GM12878 (cell line): ENCODE data around the gene PTMA. TPM values are rescaled to one million over a fixed set of nuclear protein-coding genes. Genes with fewer than 3 reads are reported as not detected.

Source experiments
- ATAC-seq: fragments of 200-7000 bp; cut with Tn5 transposase; 3 replicates; pipeline ENCODE4 v1.9.1; 2020; ENCODE audit warnings: mild to moderate bottlenecking, moderate library complexity
- BruUV-seq: library from RNA; stranded (reverse); fragments of 400-500 nt; replicated peaks from 2 replicates; lab custom pipeline; 2021; lab: Mats Ljungman, UMichigan
- CTCF ChIA-PET: fragments of 300-600 bp; sonication (Branson Sonifier 250); formaldehyde crosslinking; extraction: SDS; loops from one replicate; lab custom pipeline; 2021; ENCODE audit warnings: inconsistent platforms; lab: Yijun Ruan, JAX
- POLR2A ChIA-PET: fragments of 350-600 bp; formaldehyde crosslinking; extraction: SDS; loops from one replicate; lab custom pipeline; 2021; ENCODE audit warnings: inconsistent platforms; lab: Charles Lee
- RAD21 ChIA-PET: fragments of 300-600 bp; sonication (Branson Sonifier 250); formaldehyde crosslinking; loops from one replicate; lab custom pipeline; 2023; ENCODE audit warnings: antibody characterized with exemption; ENCODE audit not compliant: unreplicated experiment; lab: Charles Lee
- SMC1A ChIA-PET: fragments of 300-600 bp; sonication (Branson Sonifier 250); formaldehyde crosslinking; loops from one replicate; lab custom pipeline; 2023; ENCODE audit not compliant: unreplicated experiment, uncharacterized antibody; lab: Charles Lee
- DNase-seq: peaks from one replicate; pipeline ENCODE4 v3.0.0-alpha.2; 2011; ENCODE audit warnings: low read depth, low spot score
- FAIRE-seq: peaks from 3 replicates; lab custom pipeline; 2011; peaks lifted over from hg19 to GRCh38; lab: Jason Lieb, UNC
- H2AFZ ChIP-seq: 2 replicates; pipeline ENCODE4 v1.6.0; 2011; ENCODE audit warnings: low read depth, low read length, control low read depth; ENCODE audit not compliant: control insufficient read depth
- H3K27ac ChIP-seq: 2 replicates; pipeline ENCODE4 v1.5.1; 2011; ENCODE audit warnings: control low read depth; ENCODE audit not compliant: control insufficient read depth, insufficient read depth
- H3K27me3 ChIP-seq, 2 experiments: replicated peaks in 1 of 2; 2 replicates each; pipeline versions ENCODE4 v1.6.0 to v1.6.1; 2011; ENCODE audit warnings: low read length in 1 of 2; ENCODE audit not compliant: control insufficient read depth in 2 of 2, insufficient read depth in 2 of 2
- H3K36me3 ChIP-seq, 2 experiments: 2 replicates each; pipeline ENCODE4 v1.5.1; 2011; ENCODE audit warnings: low read length in 1 of 2; ENCODE audit not compliant: control insufficient read depth in 2 of 2, insufficient read depth in 2 of 2
- H3K4me1 ChIP-seq: 2 replicates; pipeline ENCODE4 v1.6.1; 2011; ENCODE audit warnings: mild to moderate bottlenecking, low read length, moderate library complexity, mixed read lengths; ENCODE audit not compliant: control insufficient read depth, insufficient read depth
- H3K4me2 ChIP-seq: 2 replicates; pipeline ENCODE4 v1.6.0; 2011; ENCODE audit warnings: control low read depth; ENCODE audit not compliant: control insufficient read depth, insufficient read depth
- H3K4me3 ChIP-seq: fragments of 200-600 bp; sonication (generic); 2 replicates; pipeline ENCODE4 v1.5.1; 2016
- H3K79me2 ChIP-seq: 2 replicates; pipeline ENCODE4 v1.6.0; 2011; ENCODE audit warnings: low read length; ENCODE audit not compliant: control insufficient read depth, insufficient read depth
- H3K9ac ChIP-seq: 2 replicates; pipeline ENCODE4 v1.8.0; 2011; ENCODE audit warnings: low read length, control low read depth, mixed read lengths; ENCODE audit not compliant: control insufficient read depth, insufficient read depth
- H3K9me3 ChIP-seq: replicated peaks from 3 replicates; pipeline ENCODE4 v1.5.1; 2011; ENCODE audit warnings: mild to moderate bottlenecking, low read length; ENCODE audit not compliant: control insufficient read depth, insufficient read depth
- H4K20me1 ChIP-seq: 2 replicates; pipeline ENCODE4 v1.6.0; 2011; ENCODE audit not compliant: control insufficient read depth, insufficient read depth
- BACH1 ChIP-seq: fragments of 450-650 bp; IDR thresholded peaks from 2 replicates; pipeline ENCODE4 v1.6.1; 2017; ENCODE audit warnings: mild to moderate bottlenecking, borderline replicate concordance
- NKRF ChIP-seq: fragments of 450-650 bp; conservative IDR thresholded peaks from 2 replicates; pipeline ENCODE4 v1.6.1; 2017; ENCODE audit warnings: mild to moderate bottlenecking, moderate library complexity
- RCOR1 ChIP-seq: conservative IDR thresholded peaks from 2 replicates; pipeline ENCODE4 v1.6.1; 2012; ENCODE audit warnings: low read depth, low read length, improper control_type of control experiment
- RFX5 ChIP-seq: IDR thresholded peaks from 2 replicates; pipeline ENCODE4 v1.6.1; 2011; ENCODE audit warnings: low read depth, low read length, improper control_type of control experiment
- YBX1 ChIP-seq: fragments of 450-650 bp; IDR thresholded peaks from 2 replicates; pipeline ENCODE4 v1.6.1; 2016; ENCODE audit warnings: antibody characterized with exemption
- WGBS: methylation state at CpG from one replicate; pipeline ENCODE4 v1.1.6; 2016; ENCODE audit warnings: low lambda C conversion rate; ENCODE audit not compliant: insufficient replicate concordance, insufficient coverage; ENCODE audit errors: missing lambda C conversion rate; 5-methylcytosine and 5-hydroxymethylcytosine counted together
- in situ Hi-C: fragments of 300-500 bp; cut with MboI; formaldehyde crosslinking; loops from 9 replicates; pipeline ENCODE4 v1.14.3; 2018; ENCODE audit warnings: mixed read lengths
- intact Hi-C: fragments of 100-400 bp; cut with micrococcal nuclease; formaldehyde crosslinking; loops from one replicate; pipeline ENCODE4 v1.14.2; 2022; ENCODE audit not compliant: unreplicated experiment
- polyA plus RNA-seq, 11 experiments: library from polyadenylated mRNA; depleted of rRNA in 4 of 11; unstranded in 6 of 11; stranded (reverse) in 5 of 11; fragments of >200 nt; fragmentation: Nextera tagmentation in 4 of 11; fragmentation: Illumina TruSeq in 1 of 11; extraction: Ambion mirVana in 4 of 11; extraction: Trizol in 1 of 11; gene quantifications; 1 replicate in 1 of 11; 2 replicates in 10 of 11; pipeline versions ENCODE4 v1.2.1 to v1.2.3, GENCODE V29; 2011 to 2016; ENCODE audit warnings: inconsistent platforms in 2 of 11, missing spikeins in 2 of 11, low read depth in 1 of 11
- total RNA-seq, 4 experiments: library from RNA; depleted of rRNA in 3 of 4; stranded (reverse); fragments of >200 nt in 3 of 4; fragmentation: Illumina TruSeq in 1 of 4; extraction: Trizol in 1 of 4; gene quantifications; 2 replicates each; pipeline versions ENCODE4 v1.2.1 to v1.2.3, GENCODE V29; 2013 to 2021
- TF ChIP-seq, protein P1 (sequence below), 3 experiments: IDR thresholded peaks in 2 of 3; conservative IDR thresholded peaks in 1 of 3; 2 replicates each; pipeline ENCODE4 v1.5.1; 2011; ENCODE audit warnings: low read depth in 3 of 3, low read length in 3 of 3, mild to moderate bottlenecking in 3 of 3, control low read depth in 2 of 3, moderate library complexity in 2 of 3, inconsistent platforms in 1 of 3, mixed read lengths in 1 of 3; ENCODE audit not compliant: control insufficient read depth in 2 of 3, insufficient read depth in 1 of 3; ENCODE audit errors: extremely low read depth in 1 of 3

Gene PTMA
- total and polyA plus RNA-seq, 10 of the 15 experiments (the other 5 are each of a cell fraction or from before 2014, with no cell fraction given), result 1,144 to 5,018 (median 3,464) TPM

- no peak for TF ChIP-seq NKRF
- no peak for TF ChIP-seq YBX1
Observed at GRCh38 chr2:231727621-231728020, 19.3 kb downstream of the PTMA start (continued).

- WGBS, result 90% methylated on average over 4 of the region's 4 CpGs
- ATAC-seq (no peak), DNase-seq (no peak), FAIRE-seq (no peak)
- Histone ChIP-seq H3K4me1 (no peaks in the 10 kb centered on the region), H3K36me3 (peaks cover 0 to 8% of the 10 kb centered on the region in 2 experiments; a peak in 1 of 4 replicates), H3K27ac (no peak overlapping the region), H3K9me3 (no peaks in the 10 kb centered on the region), H3K79me2 (no peaks in the 10 kb centered on the region), H3K4me2 (no peak overlapping the region), H3K4me3 (no peak overlapping the region), H3K9ac (no peak overlapping the region), H3K27me3 (no peaks in the 10 kb centered on the region), H4K20me1 (no peaks in the 10 kb centered on the region), H2AFZ (no peak overlapping the region)
- in situ Hi-C loops (no loop called here), intact Hi-C loops (no loop called here)
- CTCF ChIA-PET, result no interaction called here
- TF ChIP-seq RFX5 (no peak), RCOR1 (no peak), BACH1 (no peak)
- TF ChIP-seq, protein P1, sequence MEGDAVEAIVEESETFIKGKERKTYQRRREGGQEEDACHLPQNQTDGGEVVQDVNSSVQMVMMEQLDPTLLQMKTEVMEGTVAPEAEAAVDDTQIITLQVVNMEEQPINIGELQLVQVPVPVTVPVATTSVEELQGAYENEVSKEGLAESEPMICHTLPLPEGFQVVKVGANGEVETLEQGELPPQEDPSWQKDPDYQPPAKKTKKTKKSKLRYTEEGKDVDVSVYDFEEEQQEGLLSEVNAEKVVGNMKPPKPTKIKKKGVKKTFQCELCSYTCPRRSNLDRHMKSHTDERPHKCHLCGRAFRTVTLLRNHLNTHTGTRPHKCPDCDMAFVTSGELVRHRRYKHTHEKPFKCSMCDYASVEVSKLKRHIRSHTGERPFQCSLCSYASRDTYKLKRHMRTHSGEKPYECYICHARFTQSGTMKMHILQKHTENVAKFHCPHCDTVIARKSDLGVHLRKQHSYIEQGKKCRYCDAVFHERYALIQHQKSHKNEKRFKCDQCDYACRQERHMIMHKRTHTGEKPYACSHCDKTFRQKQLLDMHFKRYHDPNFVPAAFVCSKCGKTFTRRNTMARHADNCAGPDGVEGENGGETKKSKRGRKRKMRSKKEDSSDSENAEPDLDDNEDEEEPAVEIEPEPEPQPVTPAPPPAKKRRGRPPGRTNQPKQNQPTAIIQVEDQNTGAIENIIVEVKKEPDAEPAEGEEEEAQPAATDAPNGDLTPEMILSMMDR (IDR thresholded peaks at IDR 0.05 in 2 of 3, conservative IDR thresholded peaks at IDR 0.05 in 1 of 3; ENCODE audit: control insufficient read depth in 2 of 3, extremely low read depth in 1 of 3, insufficient read depth in 1 of 3, low read depth in 3 of 3, low read length in 3 of 3), result 0 out of 6 replicates have a peak, but pooled peaks of 1 of the 3 experiments have one; percentile 9
- RAD21 ChIA-PET, result no interaction called here
- POLR2A ChIA-PET, result interaction anchor here (0.5 kb wide), 1 partner anchor 11 kb away, joined by 4 read pairs; no protein-coding TSS in a partner anchor
- TSS peak; percentile 67 for BruUV-seq
- SMC1A ChIA-PET, result no interaction called here
Observed at GRCh38 chr2:231732604-231733003, 24.3 kb downstream of the PTMA start.
